Iris pigment epithelial cell (primary cell): ENCODE results near the gene MRPL24.
"Not testable (repeated sequence)": the region's sequence is repeated elsewhere in the genome, so short reads cannot be mapped to it uniquely, and the experiment has no call there.

Source experiments
- DNase-seq: peaks from one replicate; pipeline ENCODE4 v3.0.0-alpha.2; 2011; ENCODE audit warnings: low read depth

MRPL24 gene

DNA sequence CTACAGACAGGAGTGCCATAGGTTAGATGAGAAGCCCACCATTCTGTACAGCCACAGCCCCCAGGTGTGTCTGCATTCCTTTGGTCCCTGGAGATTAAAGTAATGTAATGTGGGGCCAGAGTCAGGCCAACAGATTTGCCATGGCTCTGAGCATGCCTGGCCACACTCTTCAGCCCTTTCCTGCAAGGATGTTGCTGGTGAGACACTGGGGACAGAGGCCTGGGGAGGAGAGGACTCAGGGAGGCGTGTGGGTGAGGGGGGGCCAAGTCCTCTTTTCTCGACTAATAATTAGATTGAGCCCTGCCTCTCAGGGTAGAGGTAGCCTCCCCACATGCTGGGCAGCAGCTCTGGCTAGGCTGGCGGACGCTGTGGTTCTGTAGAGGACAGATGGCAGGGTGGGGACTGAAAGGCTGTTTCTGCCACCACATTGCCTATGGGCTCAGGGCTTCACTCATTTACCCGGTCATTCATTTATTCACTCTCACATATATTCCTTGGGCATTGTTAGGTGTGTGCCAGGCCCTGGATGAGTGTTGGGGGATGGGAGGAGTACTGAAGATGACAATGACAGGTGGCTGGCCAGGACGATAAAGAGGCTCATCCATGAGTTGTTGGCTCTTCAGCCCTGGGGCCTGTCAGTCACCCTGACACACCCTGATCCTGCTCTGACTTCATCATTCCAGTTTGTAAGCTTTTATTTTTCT is 19.4 kb upstream of the MRPL24 start:
- DNase-seq, result no peak

DNA sequence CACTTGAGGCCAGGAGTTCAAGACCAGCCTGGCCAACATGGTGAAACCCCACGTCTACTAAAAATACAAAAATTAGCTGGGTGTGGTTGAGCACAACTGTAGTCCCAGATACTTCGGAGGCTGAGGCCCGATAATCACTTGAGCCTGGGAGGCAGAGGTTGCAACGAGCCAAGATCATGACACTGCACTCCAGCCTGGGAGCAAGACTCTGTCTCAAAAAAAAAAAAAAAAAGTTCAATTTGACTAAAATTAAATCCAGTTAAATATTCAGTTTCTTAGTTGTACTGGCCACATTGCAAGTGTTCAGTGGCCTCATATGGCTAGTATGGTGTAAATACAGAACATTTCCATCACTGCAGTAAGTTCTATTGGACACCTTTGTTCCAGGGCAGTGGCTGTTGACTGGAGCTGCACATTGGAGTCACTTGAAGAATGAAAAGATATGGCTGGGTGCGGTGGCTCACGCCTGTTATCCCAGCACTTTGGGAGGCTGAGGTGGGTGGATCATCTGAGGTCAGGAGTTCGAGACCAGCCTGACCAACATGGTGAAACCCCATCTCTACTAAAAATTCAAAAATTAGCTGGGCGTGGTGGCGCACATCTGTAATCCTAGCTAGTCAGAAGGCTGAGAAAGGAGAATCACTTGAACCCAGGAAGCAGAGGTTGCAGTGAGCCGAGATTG is 16.8 kb upstream of the MRPL24 start:
- DNase-seq, result not testable (repeated sequence)

DNA sequence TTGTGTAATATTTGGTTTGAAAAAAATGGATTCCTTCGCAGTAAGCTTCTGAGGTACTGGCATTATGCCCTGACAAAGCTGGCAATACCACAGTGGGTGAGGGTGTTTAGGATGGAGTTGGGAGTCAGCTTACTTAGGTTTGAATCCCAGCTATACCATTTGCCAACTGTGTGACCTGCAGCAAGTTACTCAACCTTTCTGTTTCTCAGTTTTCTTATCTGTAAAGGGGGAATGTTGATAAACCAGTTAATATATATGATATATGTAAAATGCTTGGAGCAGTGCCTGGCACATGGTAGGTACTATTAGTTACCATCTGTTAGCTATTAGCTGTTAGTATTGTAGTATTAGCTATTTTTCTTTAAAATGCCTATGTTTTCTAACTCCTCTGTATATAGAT is 15.5 kb upstream of the MRPL24 start:
- DNase-seq, result no peak

DNA sequence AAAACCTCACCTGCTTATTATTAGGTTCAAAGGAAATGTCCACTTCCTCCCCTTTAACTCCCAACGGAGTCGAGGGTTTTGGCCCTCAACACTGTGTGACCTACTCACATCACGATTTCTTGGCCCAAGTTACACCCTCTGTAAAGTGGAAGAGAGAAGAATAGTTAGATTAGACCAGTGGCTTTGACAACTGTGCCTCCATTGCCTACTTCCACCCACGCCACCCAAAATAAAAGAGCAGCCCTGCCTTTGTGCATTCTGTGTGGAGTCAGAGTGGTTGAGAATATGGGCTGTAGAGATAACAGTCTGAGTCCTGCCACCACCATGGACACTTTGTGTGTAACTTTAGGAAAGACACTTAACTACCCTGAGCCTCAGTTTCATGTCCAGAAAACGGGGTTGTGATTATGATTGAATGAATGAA is 14.7 kb upstream of the MRPL24 start:
- no peak for DNase-seq

DNA sequence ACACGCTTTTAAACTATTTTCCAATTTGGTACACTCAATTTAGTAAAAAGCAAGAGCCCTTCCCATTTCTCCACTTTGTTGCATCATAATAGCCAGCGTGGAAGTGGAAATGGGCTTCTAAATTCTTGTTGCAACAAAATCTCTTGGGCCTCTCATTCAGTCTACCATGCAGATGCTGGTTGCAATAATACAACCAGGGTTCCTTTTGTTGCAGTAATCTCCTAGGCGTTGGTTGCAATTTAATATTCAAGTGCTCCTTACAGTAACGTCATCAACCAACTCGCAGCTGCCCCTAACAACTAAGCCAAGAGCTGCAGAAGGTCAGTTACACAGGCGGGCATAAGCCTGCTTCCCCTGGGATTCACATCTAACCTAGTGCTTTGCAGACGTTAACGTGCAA is 13.3 kb upstream of the MRPL24 start:
- DNase-seq, result no peak

DNA sequence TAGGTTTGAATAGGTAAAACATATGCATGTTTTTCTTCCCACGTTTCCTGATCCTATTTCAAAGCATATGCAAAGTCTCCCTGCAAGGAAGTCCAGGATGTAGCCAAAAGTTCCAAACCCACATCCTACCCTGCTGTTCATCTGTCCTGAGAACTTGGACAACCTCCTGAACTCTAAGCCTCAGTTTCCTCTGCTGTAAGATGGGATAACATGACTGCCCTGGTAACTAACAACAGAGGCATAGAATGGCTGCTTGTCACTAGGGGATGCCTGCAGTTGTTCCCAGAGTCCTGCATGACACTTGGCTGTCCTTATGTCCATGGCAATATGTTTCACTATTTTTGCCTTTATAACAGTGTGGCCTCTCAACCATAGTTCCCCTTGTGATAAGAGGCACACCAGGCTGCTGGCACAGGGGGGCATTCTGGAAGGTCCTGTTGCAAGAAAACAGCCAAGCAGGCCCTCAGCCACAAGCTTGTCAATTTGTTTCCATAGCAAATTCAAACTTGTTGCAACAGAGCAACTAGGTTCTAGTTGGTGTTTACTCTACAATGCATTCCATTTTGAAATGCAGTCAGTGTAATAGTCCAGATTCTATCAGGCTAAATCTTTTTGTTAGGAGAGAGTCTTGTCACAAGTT is 12.1 kb upstream of the MRPL24 start:
- peak; percentile 70 for DNase-seq

DNA sequence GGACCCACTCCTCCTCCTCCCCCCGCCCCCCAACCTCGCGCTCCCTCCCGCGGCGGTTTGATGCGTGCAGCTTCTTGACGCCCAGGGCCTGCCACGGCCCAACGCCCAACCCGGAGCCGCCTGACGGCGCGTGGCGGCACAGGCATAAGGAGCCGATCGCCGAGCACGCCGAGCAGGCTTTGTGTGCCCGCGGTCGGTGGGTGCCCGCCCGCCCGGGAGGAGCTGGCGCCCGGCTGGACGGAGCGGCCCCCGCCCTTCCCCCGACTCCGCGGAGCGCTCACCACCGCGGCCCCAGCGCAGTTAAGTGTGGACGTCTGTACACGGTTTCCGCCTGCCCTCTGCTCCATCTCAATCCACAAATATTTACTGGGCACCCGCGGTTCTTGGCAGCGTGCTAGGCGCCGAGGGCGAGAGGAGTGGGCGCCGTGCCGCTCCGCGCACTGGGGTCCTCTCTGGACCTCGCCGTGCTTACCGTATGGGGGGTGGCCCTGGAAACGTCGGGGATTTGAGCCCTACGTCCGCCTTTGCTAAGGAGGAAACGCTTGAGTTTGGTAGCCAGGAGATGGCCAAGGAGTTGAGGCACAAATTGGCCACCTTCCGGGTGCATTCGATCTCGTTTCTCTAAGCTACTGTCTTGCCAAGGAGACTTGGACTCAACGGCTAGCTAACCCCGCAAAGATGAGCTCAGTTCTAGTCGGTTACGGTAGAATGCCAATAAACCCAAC is 11.0 kb upstream of the MRPL24 start:
- peak; percentile 97 for DNase-seq

DNA sequence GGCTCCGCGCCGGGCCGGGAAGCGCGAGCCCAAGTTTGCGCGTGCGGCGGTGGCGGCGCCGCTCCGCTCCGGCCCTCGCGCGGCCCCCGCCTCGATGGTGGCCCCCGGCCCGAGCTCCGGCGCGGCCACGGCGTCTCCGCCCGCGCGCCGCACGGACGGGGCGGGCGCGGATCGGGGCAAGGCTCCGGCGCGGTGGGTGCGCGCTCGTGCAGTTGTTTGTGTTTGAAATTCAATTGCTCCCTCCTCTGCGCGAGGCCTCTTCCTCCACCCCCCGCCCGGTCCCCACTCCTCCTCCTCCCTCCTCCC is 10.5 kb upstream of the MRPL24 start, which contains the start of gene HDGF:
TSS of gene HDGF (minus strand) at position 225 of the 306 bp plus-strand sequence. CDS start 246 bp downstream, outside the sequence.
- DNase-seq, result no peak

DNA sequence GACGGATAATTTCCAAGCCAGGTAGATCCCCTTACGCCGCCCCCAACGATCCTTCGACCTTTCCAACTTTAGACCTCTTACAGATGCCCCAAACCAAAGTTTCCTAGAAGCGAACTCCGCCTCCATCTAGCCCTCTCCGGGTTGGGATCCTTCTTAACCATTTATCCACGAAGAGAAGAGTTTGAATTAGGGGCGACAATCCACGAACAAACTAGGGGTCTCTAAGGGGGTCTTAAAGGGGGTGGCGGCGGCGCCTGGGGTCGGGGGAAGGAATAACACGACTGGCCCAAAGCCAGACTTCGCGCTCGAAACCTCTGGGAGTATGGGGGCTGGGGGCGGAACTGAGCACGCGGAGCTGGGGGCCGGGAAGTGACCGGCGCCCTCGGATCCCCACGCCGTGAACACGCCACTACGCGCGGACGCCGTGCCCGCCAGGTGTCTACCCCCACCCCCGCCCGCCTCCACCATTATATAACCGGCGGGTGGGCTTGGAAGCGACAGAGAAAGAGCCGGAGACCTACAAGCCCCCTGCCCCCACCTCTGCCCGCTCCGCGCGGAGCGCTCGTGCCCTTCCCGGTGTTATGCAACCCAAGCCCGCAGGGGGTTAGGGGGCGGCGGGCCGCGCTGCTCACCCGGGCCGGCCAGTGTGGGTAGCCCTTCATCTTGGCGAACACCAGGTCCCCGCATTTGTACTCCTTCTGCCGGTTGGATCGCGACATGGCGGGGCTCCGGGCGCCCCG is 10.0 kb upstream of the MRPL24 start:
- DNase-seq, result peak; percentile 38

DNA sequence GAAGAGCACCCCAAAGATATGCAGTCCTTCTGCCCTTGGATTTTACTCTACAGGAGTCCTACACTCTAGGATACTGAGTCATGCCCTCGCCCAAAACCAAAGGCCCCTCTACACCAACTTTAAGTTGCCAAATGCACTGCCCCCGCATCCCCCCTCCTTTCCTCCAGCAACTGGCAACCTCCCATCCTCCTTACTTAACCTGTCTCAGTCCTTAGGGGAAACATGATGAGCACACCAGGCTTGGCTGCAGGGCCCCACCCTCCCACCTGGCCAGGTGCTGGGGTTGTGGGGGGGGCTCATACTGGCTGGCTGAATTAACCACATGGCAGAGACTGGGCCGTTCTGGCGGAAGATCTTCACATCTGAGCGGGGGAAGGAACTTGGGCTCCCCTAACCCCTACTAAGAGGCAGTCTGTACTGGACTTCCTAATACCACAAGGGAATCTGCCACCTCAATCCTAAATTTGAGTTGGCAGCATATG is 9.3 kb upstream of the MRPL24 start:
- no peak for DNase-seq

DNA sequence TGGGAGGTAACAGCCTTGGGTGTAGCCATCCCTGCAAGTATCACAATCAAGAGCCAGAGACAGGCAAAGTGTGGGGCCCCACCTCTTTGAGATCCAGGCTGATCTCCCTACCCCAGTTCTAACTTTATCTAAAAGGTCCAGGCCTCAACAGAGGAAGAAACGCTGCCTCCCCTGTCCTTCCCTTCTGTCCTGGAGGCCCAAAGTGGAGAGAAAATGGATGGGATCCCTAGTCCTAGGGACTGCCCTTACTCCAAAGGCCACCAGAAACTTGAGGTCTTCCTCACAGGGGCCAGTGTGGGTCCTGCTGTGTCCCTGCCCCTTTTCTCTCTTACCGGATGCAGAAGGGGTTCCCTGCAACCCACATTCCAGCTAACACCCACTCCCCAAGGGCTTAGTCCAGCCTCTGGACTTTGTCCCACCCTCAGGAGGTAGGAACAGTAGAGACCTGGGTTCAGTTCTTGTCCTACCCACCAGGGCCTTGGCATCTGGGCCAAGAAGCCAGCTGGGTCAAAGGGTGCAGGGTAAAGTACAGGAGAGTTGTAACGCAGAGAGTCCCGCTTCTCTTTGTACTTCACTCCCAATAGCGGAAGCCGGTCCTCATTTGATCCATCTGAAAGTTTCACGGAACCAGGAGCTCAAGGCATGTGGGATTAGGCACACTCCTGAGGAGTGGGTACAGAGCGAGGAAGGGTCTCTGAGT is 8.7 kb upstream of the MRPL24 start:
- no peak for DNase-seq

DNA sequence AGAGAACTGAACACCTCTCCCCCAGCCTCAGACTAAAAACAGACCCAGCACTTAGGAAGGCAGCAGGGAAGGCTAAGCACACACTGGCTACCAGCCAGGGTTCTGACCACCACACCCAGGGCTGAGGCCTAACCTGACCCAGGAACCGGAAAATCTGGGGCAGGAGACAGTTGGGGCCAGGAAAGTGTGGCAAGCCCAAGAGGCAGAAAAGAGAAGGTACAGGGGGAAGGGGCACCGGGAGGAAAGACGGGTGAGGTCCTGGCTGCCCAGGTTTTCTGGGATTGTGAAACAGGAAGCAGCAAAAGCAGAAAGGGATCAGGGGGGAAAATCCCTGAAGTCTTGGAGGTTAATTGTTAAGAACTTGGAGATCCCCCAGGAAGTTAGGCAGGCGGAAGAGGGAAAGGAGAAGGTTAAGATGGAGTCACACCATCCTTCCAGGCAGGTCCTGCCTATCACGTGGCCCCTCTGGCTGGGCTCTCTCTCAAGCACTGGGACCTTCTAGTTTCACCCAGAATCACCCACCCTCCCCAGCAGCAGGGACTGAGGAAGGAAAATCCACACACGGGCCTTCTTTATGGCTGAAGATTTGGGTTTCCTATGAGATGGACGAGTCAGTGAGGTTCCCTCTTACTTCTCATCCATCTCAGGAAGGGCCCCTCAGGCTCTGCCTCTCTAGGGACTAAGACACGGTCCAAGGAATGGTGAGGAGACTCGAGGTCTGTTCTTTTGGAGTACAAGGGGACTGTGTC is 8.0 kb upstream of the MRPL24 start:
- peak; percentile 70 for DNase-seq

DNA sequence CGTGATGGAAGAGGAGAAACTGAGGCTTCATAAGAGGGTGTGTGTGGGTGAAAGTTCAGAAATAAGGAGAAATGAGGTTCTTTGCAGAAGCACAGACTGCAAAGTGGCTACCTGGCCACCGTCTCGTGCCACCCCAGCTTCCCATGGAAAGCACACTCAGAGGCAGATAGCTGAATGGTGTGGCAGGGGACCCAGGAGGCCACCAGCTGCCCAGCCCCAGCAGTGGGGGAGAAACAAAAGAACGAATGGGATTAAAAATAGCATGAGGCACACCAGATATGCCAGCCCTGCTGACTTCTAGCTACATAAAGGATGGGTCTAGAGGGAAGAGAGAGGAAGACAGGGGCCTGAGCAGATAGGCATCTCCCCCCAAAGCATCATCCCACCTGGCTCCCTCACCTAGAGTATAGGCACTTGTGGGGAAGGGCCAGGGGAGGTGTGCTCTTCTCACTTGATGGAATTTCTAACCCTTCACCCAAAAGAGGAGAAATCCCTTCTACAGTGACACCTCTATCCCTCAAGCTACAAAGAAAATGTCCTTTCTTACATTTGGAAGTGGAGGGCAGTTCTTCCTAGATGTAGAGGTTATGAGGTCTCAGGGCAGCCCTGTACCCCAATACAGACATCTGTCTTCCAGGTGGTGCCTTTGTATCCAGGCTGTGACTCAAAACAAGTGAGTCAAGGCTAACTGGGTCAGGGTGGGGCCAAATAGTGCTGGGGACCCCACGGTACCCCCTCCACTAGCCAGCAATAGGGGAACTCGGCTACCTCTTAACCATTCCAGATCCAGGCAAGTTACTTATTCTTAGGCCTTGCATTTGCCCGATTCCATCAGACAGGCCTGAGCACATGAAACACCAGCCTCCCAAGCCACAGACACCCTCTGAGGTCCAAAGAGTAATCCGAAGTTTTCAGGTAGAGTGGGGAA is 7.1 kb upstream of the MRPL24 start:
- DNase-seq, result peak; percentile 37

DNA sequence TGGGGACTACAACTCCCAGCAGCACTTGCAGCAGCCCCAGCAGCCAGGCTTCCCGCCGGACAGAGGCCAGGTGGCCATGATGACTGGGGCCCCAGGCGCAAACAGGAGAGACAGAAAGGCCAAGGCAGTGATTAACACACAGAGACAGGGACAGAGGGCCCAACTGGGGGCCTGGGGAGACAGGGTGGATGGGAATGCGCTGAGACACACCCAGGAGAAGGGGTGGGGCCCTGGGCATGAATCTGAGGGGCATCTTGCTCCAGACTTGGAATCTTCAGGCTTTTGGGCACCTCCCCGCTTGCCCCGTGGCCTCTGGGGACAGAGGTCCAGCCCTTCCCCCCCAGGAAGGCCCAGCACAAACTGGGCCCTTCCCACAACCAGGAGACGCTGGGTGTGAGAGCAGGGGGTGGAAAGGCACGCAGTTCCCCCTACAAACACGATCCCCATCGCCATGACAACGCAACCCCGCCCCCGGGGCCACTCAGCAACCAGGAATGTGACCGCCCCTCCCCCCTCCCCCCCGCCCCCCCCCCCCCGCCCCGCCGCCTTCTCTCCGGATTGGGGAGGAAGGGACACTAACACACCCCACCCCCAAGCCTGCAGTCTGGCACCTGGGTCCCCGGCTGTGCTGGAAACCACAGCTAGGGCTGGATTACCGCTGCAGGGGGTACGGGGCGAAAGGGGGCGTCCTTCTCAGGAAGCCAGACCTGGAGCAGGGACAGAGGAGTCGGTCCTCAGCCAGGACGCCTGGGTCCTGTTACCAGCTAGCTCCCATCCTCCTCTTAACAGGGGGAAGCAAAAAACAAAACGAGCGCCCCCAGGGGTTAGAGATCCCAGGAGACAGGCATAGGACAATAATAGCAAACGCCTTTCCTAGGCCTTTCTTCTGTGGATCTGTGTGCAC is 6.1 kb upstream of the MRPL24 start:
- peak; percentile 88 for DNase-seq

DNA sequence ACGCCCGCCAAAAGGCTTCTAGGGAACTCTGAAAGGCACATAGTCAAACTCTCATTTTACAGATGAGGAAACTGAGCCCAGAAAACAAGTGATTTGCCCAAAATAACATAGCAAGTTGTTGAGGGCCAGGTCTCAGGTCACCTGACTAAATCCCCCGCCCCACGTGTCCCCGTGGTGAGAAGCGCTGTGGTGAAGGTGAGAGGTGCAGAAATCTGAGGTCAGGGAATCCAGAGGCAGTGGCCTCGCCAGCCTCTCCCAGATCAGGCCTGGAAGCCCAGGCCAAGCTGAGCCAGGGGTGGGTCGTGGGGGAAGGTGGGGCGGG is 5.5 kb upstream of the MRPL24 start:
- DNase-seq, result no peak

DNA sequence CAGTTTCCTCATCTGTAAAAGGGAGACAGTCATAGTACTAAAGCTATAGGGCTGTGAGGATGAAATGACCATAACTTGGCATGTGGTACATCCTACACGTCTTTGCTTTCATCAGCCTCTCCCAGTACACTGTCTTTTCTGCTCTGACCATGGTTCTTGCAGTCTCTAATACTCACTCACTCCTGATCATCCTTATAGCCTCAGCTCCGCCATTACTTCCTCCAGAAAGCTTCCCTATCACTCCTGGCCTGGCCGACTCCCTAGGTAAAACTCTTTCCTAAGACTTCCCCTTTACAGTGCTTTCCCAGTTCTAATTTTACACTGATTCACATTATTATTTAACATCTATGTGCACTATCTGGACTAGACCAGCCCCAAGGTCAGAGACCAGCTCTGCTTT is 5.0 kb upstream of the MRPL24 start:
- no peak for DNase-seq

DNA sequence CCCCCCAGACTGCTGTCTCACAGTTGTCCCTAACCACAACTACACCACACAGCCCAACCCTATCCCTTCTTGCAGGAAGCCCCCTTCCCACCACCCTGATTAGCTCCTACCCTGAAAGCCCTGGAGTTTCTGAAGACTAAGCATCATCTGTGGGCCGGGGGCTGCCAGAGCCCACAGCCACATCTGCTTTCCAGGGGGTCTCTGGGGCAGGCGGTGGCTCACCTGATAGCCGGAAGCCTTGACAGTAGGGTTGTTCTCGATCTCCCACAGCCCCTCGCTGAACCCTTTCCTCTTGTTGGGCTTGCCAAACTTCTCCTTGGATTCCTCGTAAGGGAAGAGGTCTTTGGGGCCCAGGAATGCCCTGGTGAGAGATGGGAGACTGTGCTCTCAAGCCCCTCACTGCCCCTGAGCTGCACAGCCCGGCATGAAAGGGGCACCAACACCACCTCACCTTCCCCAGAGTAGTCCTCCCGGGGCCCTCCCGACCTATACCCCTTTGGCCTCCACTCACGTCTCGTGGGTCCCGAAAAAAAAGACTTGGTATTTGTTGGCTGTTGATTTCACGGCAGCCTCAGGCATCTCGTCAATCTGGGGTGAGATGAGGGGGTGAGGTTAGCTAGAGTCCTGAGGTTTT is 4.0 kb upstream of the MRPL24 start:
- DNase-seq, result no peak

DNA sequence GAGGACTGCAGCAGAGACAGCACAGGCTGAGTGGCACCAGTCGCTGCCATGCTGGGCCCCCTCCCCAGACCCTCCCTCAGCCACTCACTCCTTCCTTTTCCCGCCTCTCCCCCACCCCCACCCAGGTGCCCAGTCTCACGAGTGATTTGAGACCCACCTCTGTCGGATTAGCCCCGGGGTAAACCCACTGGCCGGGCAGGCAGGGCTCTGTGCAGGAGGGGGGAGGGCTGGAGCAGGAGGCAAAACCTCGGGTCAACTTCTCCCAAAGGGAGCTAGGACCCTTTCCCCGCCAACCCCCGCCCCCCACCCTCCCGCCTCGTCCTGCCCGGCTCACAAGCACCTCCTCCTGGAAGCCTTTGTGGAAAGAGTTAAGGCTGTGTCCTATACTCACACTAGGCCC is 3.5 kb upstream of the MRPL24 start:
- DNase-seq, result no peak
